HFFc6 (cell line): ENCODE results near the gene AP4M1. TPM values are rescaled to one million over a fixed set of nuclear protein-coding genes. Genes with fewer than 3 reads are reported as not detected.

Experiments
- DNase-seq: peaks from one replicate; pipeline ENCODE4 v3.0.0-alpha.2; 2018
- H3K27ac Mint-ChIP-seq: 2 replicates; pipeline ENCODE4 v1.8.0; 2020; ENCODE audit warnings: mild to moderate bottlenecking, mixed read lengths
- H3K27me3 Mint-ChIP-seq: 2 replicates; pipeline ENCODE4 v1.8.0; 2021; ENCODE audit warnings: mild to moderate bottlenecking, moderate library complexity, mixed read lengths; ENCODE audit not compliant: insufficient read depth
- H3K36me3 Mint-ChIP-seq: 2 replicates; pipeline ENCODE4 v1.8.0; 2021; ENCODE audit warnings: low read depth, mixed read lengths
- H3K4me1 Mint-ChIP-seq: 2 replicates; pipeline ENCODE4 v1.8.0; 2020; ENCODE audit warnings: low read depth, mixed read lengths
- H3K4me3 Mint-ChIP-seq: 2 replicates; pipeline ENCODE4 v1.8.0; 2020; ENCODE audit warnings: mild to moderate bottlenecking, moderate library complexity, mixed read lengths
- H3K9me3 Mint-ChIP-seq: 2 replicates; pipeline ENCODE4 v1.8.0; 2020; ENCODE audit warnings: mild to moderate bottlenecking, mixed read lengths
- CTCF ChIP-seq: fragments of 200-600 bp; sonication (generic); IDR thresholded peaks from 2 replicates; pipeline ENCODE4 v1.5.0; 2021; ENCODE audit warnings: antibody characterized with exemption, mild to moderate bottlenecking
- total RNA-seq, 6 experiments: library from RNA; stranded (reverse); fragmentation: NEBNext Ultra II Directional; extraction: Animal tissue kit (Norgen Biotek cat#: 25700); gene quantifications; 2 replicates in 1 of 6; 3 replicates in 5 of 6; pipeline ENCODE4 v1.2.3, GENCODE V29; 2021

Gene AP4M1
- total RNA-seq, 6 experiments from 2014 or later = 20.2 to 24.5 (median 21.9) TPM

GRCh38 chr7:100069991-100070390, 31.5 kb upstream of the AP4M1 start:
- H3K27me3 Mint-ChIP-seq = peaks cover 4% of the 10 kb centered on the region; the same call in 1 of the 2 replicates
- H3K27ac Mint-ChIP-seq = no peak overlapping the region
- no peak overlapping the region for H3K4me3 Mint-ChIP-seq
- DNase-seq = no peak
- peaks cover 45% of the 10 kb centered on the region for H3K9me3 Mint-ChIP-seq
- TF ChIP-seq CTCF = no peak
- peaks cover 7% of the 10 kb centered on the region for H3K4me1 Mint-ChIP-seq
- H3K36me3 Mint-ChIP-seq = peaks cover 69% of the 10 kb centered on the region

DNA sequence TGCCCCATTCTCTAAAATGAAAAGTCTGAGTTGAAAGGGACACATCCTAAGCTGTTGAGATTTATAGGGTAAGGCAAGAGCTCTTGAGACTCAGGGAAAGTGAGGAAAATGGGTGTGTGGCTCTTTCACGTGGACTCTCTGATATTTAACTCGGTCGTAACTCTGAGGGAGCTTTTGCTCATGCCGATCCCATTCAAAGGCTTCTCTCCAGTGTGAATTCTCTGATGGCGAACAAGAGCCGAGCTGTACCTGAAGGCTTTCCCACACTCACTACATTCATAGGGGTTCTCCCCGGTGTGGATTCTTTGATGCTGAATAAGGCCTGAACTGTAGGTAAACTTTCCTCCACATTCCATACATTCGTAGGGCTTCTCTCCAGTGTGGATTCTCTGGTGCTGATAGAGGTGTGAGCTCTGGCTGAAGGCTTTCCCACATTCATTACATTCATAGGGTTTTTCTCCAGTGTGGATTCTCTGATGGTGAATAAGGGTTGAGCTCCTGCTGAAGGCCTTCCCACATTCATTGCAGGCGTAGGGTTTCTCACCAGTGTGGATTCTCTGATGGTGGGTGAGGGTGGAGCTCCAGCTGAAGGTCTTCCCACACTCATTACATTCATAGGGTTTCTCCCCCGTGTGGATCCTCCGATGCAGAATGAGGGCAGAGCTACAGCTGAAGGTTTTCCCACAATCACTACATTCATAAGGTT, 30.3 kb upstream of the AP4M1 start:
- DNase-seq = no peak
- Mint-ChIP-seq H3K9me3 (peaks cover 45% of the 10 kb centered on the region), H3K27ac (no peak overlapping the region), H3K36me3 (peaks cover 73% of the 10 kb centered on the region), H3K27me3 (peaks cover 4% of the 10 kb centered on the region; the same call in 1 of the 2 replicates), H3K4me3 (no peak overlapping the region), H3K4me1 (no peaks in the 10 kb centered on the region)
- no peak for TF ChIP-seq CTCF

GRCh38 chr7:100072462-100072861, 29.0 kb upstream of the AP4M1 start:
- Mint-ChIP-seq H3K36me3 (peaks cover 82% of the 10 kb centered on the region), H3K9me3 (peaks cover 45% of the 10 kb centered on the region), H3K27ac (no peak overlapping the region), H3K27me3 (peaks cover 4% of the 10 kb centered on the region; the same call in 1 of the 2 replicates), H3K4me3 (no peak overlapping the region), H3K4me1 (no peaks in the 10 kb centered on the region; the same call in 1 of the 2 replicates)
- DNase-seq = no peak
- no peak for TF ChIP-seq CTCF

- Mint-ChIP-seq H3K4me1 (peaks cover 12% of the 10 kb centered on the region), H3K27me3 (peaks cover 4% of the 10 kb centered on the region; the same call in 1 of the 2 replicates), H3K36me3 (peaks cover 83% of the 10 kb centered on the region), H3K27ac (no peak overlapping the region), H3K9me3 (peaks cover 42% of the 10 kb centered on the region), H3K4me3 (no peak overlapping the region)
- no peak for TF ChIP-seq CTCF
- DNase-seq = no peak
Measured at GRCh38 chr7:100074841-100075240, 26.6 kb upstream of the AP4M1 start.

GRCh38 chr7:100075418-100075817, 26.0 kb upstream of the AP4M1 start:
- TF ChIP-seq CTCF = no peak
- peaks cover 83% of the 10 kb centered on the region for H3K36me3 Mint-ChIP-seq
- H3K4me3 Mint-ChIP-seq = no peak overlapping the region
- H3K9me3 Mint-ChIP-seq = peaks cover 36% of the 10 kb centered on the region
- peaks cover 4% of the 10 kb centered on the region; the same call in 1 of the 2 replicates for H3K27me3 Mint-ChIP-seq
- H3K4me1 Mint-ChIP-seq = peaks cover 18% of the 10 kb centered on the region
- H3K27ac Mint-ChIP-seq = no peak overlapping the region
- DNase-seq = no peak
